ENCODE data around the gene SLC30A7.
"Not testable (repeated sequence)": the region's sequence is repeated elsewhere in the genome, so short reads cannot be mapped to it uniquely, and the experiment has no call there.

SLC30A7 gene

GRCh38 chr1:100942304-100943046 is 46.6 kb downstream of the SLC30A7 start:
- no peak for DNase-seq

- peak; percentile 13 for DNase-seq
These were observed 47.6 kb downstream of the SLC30A7 start for GRCh38 chr1:100943533-100943932.

GRCh38 chr1:100946064-100946463 is 50.2 kb downstream of the SLC30A7 start:
- not testable (repeated sequence) for DNase-seq

DNA sequence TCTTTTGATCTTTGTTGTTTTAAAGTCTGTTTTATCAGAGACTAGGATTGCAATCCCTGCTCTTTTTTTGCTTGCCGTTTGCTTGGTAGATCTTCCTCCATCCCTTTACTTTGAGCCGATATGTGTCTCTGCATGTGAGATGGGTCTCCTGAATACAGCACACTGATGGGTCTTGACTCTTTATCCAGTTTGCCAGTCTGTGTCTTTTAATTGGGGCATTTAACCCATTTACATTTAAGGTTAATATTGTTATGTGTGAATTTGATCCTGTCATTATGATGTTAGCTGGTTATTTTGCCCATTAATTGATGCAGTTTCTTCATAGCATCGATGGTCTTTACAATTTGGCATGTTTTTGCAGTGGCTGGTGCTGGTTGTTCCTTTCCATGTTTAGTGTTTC is 51.9 kb downstream of the SLC30A7 start:
- DNase-seq: not testable (repeated sequence)

DNA sequence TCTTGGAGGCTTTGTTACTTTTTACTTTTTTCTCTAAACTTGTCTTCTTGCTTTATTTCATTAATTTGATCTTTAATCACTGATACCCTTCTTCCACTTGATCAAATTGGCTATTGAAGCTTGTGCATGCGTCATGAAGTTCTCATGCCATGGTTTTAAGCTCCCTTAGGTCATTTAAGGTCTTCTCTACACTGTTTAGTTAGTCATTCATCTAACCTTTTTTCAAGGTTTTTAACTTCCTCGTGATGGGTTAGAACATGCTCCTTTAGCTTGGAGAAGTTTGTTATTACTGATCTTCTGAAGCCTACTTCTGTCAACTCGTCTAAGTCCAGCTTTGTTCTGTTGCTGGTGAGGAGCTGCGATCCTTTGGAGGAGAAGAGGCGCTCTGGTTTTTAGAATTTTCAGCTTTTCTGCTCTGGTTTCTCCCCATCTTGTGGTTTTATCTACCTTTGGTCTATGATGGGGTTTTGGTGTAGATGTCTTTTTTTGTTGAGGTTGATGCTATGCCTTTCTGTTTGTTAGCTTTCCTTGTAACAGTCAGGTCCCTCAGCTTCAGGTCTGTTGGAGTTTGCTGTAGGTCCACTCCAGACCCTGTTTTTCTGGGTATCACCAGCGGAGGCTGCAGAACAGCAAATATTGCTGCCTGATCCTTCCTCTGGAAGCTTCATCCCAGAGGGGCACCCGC is 53.0 kb downstream of the SLC30A7 start:
- DNase-seq: not testable (repeated sequence)

- DNase-seq: not testable (repeated sequence)
These were observed 53.7 kb downstream of the SLC30A7 start for GRCh38 chr1:100949515-100950158.

DNA sequence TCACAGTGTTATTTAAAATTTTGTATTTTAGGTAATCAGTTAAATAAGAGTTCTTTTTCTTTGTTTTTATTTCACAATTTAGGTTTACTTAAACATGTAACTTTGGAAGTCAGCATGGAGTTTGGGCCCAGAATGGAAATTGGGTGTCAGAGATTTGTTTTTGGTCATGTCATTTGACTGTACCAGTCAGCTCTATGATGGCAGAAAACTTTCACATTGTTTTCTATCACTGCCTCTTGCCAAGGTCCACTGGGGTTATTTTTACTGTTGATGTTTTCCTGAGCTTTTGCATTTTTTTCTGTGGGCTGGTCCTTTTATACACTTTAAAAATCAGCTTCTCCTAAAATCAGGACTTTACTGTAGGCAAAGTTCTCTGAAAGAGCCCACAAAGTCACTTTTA is 54.4 kb downstream of the SLC30A7 start:
- DNase-seq: no peak

- no peak for DNase-seq
These were observed 54.9 kb downstream of the SLC30A7 start for GRCh38 chr1:100950781-100951180.

GRCh38 chr1:100952104-100952745 is 56.3 kb downstream of the SLC30A7 start:
- DNase-seq: no peak

GRCh38 chr1:100952970-100953369 is 57.1 kb downstream of the SLC30A7 start:
- not testable (repeated sequence) for DNase-seq

- DNase-seq: no peak
These were observed 58.3 kb downstream of the SLC30A7 start for GRCh38 chr1:100953960-100954730.

- peak; percentile 43 for DNase-seq
These were observed 59.4 kb downstream of the SLC30A7 start for GRCh38 chr1:100955322-100955721.

GRCh38 chr1:100959502-100960060 is 63.7 kb downstream of the SLC30A7 start:
- no peak for DNase-seq

- DNase-seq: no peak
These were observed 64.2 kb downstream of the SLC30A7 start for GRCh38 chr1:100960098-100960497.

GRCh38 chr1:100968621-100969020 is 72.7 kb downstream of the SLC30A7 start:
- no peak for DNase-seq

- no peak for DNase-seq
These were observed 73.4 kb downstream of the SLC30A7 start for GRCh38 chr1:100969327-100969726.

- no peak for DNase-seq
These were observed 75.1 kb downstream of the SLC30A7 start for GRCh38 chr1:100971021-100971420.

DNA sequence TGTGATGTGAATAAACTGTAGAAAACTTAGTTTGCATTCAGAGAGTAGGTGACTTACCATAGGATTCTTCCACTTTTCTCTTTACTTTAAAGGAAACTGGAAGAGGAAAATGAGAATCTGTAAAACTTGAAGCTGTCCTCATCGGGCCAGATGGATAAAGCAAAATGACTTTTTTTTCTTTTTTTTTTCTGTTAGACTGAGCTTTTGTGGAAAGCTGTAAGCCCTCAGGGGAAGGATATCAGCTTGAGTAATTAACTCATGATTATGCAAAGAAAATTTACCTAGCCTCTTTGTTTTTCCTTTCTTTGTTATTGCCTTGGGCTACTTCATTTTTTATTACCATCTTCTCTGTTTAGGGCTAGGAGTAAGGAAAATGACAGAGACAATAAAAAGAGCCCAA is 76.3 kb downstream of the SLC30A7 start:
- DNase-seq: no peak

- DNase-seq: no peak
These were observed 81.0 kb downstream of the SLC30A7 start for GRCh38 chr1:100976936-100977335.

DNA sequence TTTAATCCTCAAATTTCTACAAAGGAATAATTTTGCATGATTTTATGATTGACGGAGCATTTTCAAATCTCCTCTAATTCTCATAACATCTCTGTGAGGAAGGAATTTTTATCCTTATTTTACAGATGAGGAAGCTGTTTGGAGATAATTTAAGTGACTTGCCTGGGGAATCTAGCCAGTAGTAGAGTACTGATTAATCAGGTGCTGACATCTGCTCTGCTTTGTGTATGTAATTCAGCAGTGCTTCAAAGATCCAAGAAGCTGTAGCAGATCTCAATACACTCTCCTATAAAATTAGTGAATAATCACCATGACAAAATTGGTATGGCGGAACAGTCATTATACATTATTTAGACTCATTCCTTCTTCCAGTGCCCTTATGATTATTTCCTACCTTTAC is 83.7 kb downstream of the SLC30A7 start:
- no peak for DNase-seq

DNA sequence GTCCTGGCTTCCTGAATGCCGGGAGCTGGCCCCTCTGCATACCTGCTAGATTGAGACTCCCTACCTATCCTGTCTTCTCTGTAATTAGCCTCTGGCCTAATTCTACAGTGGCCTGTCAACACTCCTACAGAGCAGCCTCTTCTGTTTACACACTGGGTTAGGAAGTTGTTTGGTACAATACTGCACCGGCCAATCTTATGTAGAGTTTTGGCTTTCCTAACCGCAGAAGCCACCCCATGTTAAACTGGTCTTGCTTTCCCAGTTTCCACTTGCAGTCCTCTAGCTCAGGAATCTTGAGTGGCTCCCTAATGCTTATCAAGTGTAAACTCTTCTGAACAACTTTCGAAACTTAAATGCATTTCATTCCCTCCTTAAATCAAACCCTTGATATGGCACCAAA is 86.9 kb downstream of the SLC30A7 start:
- DNase-seq: no peak

GRCh38 chr1:100988121-100988520 is 92.2 kb downstream of the SLC30A7 start:
- DNase-seq: no peak
